EH (cell line): Measurements from ENCODE around the gene ATP8B2.
"Not testable (repeated sequence)": the region's sequence is repeated elsewhere in the genome, so short reads cannot be mapped to it uniquely, and the experiment has no call there.

Source experiments
- DNase-seq: peaks from one replicate; pipeline ENCODE4 v3.0.0-alpha.2; 2015; ENCODE audit warnings: low read depth

ATP8B2 gene

DNA sequence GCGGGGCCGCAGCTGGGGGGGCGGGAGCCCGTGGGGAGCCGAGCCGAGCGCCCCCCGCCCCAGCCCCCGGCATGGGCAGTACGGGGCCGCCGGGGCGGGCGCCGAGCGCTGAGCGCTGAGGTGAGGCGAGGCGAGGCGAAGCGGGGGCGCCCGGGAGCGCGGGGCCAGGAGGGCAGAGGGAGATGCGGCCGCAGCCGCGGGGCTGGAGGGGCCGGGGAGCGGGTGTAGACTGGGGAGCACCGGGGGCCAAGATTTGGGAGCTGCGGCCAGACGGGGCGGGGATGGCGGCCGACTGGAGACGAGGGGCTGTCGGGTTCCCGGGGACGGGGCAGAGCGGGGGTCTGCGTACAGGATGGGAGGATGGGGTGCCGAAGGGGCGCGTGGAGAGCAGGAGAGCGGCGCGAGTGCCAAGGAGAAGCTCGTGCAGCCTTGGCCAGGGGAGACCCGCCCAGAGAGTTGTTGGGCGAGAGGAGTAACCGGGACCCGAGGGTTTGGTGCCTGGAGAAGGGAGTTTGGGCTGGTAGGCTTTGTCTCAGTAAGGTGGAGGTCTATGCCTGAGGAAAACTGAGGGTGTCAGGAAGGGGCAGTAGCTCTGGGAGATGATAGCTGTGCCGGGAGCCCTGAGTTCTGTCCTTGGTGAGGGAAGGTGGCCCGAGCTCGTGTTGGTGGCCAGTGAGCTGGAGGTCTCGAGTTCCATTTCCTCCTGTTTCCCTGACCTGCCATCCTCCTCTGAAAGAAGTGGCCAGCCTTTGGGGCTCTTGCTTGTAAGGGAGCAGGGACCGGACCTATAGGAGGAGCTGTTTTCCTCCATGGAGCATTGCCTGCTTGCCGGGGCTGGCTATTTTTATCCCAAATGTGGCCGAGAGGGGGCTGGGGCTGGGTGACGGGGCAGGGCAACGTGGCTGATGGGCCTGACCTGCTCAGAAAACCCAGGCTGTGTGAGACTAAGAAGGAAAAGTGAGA, 539 bp downstream of the ATP8B2 start:
- peak; percentile 94 for DNase-seq

DNA sequence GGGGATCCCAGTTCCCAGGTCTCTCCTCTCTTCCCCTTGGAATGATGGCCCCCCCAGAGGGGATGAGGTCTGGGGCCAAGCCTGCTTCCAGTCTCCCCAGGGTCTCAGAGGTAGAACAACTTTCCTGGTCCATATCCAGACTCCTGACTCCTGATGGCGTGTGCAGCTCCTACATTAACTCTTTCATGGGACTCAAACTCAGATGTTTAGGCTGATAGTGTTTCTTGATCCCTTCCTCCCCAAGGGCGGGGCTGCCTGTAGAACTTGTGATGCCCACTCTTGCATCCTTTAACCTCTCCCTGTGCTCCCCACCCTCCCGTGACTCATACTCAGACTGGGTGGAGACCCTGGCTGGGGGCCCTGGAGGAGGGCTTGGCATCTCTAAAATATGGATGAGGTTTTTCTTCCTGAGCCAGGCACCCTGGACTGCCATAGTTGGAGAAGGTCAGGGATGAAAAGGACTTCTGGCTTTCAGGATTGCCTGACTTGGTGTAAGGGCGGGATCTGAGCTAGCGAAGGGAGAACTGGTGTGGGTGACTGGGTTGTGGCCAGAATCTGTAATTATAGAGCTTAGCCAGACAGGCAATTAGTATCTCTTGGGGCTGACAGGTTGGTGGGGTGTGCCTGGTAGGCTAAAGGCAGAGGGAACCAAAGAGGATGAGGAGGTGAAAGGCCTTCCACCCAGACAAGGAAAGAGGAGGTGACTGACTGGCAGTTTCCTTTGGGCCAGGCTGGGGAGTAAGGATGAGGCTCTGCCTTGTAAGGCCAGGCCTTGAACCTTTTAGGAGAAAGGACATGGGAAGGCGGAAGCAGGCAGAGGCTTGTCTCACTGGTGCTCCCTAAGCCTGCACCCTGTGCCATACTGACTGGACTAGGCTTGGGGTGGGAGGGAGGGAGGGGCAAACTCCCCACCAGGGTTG, 1.5 kb downstream of the ATP8B2 start:
- DNase-seq: peak; percentile 84

DNA sequence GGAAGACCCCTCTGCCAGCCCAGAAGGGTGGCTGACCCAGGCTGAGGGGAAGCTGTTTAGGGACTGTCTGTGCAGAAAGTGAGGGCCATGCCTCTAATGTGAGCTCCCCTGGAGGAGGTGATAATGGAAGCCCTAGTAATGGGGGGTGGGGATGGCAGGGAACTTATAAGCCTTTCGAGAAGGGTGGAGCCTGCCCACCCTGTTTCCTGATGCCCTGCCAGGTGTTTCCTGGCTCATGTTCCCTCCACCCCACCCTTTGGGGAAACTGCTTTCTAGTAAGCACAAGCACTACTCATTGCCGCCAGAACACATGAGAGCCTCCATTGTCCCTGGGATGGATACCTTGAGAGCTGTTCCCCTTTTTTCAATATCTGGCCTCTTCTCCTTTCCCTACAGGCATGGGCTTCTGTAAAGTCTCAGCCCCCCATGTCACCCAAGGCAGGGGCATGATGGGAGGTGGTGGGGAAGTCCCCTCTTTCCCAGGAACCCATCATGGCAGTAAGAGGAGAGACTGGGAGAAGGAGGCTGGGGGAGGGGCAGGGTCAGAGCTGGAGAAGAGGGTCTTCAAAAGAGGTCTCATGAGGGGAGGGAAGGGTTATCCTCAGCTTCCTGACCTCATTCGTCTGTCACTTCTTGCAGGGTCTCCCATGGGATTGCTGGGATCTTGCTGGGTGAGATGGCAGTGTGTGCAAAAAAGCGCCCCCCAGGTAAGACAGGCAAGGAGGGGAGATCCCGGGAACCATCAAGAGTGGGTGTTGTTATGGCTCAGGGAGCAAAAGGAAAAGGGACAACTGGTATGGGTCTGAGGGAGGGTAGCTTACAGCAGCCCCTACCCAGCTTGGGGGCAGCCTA, 2.4 kb downstream of the ATP8B2 start:
- no peak for DNase-seq

- DNase-seq: peak; percentile 80
These were observed 3.2 kb downstream of the ATP8B2 start for GRCh38 chr1:154328318-154329151.

DNA sequence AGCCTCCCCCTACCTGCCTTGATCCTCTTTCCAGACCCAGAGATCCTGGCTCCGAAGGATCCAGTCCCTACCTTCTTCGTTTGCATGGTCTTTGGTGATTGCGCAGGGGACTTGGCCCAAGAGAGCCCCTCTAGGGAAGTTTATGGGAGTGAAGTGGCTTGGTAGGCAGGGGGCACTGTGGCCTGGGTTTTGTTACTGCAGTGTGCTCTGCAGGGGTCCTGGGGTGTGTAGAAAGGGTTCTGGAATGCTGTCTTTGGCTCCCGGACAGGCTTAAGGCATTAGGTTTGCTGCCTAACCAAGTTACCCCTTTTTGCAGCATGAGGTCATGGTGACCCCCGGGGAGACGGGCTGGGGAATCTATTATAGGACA, 3.8 kb downstream of the ATP8B2 start:
- peak; percentile 71 for DNase-seq

DNA sequence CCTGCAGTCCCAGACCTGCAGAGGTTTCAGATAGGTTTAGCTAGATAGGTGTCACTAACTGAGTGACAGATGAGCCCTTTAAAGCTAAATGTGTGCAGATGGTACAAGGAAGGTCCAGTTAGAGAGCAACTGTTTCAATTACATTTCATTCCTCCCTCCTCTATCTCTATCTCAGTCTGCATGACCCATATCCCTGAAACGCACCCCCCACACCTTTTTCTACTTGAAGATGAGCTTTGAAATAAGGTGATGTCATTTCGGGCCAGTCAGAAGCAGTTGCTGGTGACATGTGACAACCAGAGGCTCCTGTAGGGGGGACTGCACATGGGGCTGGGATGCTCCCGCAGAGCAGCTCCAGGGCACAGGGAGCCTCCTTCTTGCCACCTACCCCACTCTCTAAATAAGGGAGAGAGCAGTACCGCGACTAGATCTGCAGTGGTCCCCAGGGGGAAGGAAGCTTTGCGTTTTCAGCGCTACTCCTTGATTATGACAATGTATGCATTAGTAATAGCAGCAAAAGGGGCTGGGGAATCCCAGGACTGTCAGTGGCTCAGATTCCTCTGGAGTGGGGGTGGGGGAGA, 4.3 kb downstream of the ATP8B2 start:
- DNase-seq: no peak

DNA sequence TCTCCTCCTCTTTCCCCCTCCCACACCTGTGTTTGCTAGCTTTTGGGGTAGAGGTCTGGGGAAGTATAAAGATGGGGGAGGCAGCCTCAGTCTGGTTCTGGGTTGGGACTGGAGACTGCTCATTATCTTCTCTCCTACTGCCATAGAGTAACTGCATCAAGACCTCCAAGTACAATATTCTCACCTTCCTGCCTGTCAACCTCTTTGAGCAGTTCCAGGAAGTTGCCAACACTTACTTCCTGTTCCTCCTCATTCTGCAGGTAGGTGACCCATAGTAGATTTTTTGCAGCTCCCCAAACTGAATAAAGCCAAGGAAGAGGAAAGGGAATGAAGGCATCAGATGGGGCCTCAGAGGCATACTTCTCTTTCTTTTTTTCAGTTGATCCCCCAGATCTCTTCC, 5.3 kb downstream of the ATP8B2 start:
- no peak for DNase-seq

- DNase-seq: peak; percentile 48
These were observed 9.0 kb downstream of the ATP8B2 start for GRCh38 chr1:154334079-154335024.

- peak; percentile 88 for DNase-seq
These were observed 9.8 kb downstream of the ATP8B2 start for GRCh38 chr1:154335025-154335714.

DNA sequence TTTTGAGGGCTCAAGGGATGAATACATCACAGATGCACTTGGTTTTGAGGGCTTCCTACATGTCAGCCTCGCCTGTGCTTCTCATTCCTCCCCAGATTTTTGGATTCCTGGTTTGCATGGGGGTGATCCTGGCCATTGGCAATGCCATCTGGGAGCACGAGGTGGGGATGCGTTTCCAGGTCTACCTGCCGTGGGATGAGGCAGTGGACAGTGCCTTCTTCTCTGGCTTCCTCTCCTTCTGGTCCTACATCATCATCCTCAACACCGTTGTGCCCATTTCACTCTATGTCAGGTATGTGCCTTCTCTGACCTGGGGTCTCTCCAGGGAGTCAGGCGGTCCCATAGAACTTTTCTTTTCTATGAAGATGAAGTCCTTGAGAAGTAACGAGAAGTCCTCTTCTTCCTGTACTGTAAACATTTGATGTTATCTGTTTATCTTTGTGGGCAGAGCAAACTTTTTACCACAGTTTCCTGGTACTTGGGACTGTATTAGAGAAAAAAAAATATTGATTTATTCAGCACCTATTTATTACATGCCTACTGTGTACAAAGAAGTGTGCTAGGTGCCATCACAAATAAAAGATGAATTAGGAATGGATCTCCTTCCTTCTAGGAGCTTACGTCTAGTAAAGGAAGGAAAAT, 12.0 kb downstream of the ATP8B2 start:
- no peak for DNase-seq

GRCh38 chr1:154338875-154339274, 13.6 kb downstream of the ATP8B2 start:
- no peak for DNase-seq

- DNase-seq: not testable (repeated sequence)
These were observed 16.0 kb downstream of the ATP8B2 start for GRCh38 chr1:154341366-154341765.

DNA sequence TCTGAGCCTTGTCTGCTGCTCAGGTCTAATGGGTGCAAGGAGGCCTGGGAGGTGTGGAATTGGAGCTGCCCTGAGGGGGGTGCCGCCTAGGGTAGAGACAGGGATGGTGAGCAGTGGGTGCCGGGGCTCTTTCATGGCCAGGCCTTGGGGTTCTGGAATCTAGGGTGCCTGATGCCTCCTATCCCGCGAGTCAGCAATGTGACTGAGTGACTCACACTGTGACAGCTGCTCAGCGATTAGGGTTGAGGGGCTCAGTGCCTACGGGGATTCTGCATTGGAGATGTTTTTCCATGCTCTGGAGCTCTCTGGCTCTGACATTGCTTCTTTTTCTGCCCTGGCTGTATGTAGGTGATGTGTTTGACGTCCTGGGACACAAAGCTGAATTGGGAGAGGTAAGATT, 16.8 kb downstream of the ATP8B2 start:
- DNase-seq: no peak

DNA sequence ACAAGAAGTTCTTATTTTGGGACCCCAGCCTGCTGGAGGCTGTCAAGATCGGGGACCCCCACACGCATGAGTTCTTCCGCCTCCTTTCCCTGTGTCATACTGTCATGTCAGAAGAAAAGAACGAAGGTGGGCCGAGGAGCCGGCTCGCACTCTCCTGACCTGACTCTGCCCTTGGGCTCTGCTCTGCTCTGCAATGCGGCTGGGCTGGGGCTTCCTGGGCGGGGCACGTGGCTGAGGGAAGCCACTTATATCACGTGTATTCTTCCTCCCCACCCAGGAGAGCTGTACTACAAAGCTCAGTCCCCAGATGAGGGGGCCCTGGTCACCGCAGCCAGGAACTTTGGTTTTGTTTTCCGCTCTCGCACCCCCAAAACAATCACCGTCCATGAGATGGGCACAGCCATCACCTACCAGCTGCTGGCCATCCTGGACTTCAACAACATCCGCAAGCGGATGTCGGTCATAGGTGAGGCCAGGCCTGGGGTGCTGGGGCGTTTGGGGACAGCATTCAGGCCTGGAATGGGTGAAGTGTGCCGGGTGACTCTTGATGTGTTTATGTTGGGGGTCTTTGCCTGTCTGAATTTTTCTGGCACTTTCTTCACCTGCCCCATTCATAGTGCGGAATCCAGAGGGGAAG, 17.6 kb downstream of the ATP8B2 start:
- DNase-seq: no peak

DNA sequence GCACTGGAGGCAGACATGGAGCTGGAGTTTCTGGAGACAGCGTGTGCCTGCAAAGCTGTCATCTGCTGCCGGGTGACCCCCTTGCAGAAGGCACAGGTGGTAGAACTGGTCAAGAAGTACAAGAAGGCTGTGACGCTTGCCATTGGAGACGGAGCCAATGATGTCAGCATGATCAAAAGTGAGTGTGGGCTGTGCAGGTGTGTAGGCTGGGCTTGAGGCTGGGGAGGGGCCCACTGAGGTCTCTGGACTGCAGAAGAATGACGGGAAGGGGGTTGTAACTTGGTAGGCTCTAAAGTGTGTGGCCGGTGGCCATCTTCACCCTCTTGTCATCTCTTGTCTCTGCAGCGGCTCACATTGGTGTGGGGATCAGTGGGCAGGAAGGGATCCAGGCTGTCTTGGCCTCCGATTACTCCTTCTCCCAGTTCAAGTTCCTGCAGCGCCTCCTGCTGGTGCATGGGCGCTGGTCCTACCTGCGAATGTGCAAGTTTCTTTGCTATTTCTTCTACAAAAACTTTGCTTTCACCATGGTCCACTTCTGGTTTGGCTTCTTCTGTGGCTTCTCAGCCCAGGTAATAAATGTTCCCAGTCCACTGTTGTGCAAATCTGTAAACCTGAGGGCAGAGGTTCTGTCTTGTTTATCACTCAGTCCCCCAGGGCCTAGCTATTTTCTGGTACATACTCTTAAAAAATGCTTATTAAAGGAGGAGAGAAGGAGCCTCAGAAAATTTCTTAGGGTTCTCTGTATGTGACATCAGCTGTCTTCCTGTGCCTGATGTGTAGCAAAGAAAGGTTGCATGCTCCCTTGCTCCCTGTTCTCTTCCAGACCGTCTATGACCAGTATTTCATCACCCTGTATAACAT, 19.9 kb downstream of the ATP8B2 start:
- DNase-seq: peak; percentile 48

GRCh38 chr1:154346276-154346917, 21.1 kb downstream of the ATP8B2 start:
- no peak for DNase-seq
